GM21737 (cell line): ENCODE results near the gene TNKS1BP1.
"Not testable (repeated sequence)": the region's sequence is repeated elsewhere in the genome, so short reads cannot be mapped to it uniquely, and the experiment has no call there.

Source experiments
- ATAC-seq: cut with Tn5 transposase; IDR thresholded peaks from one replicate; pipeline ENCODE4 v1.9.1; 2021; ENCODE audit warnings: mild to moderate bottlenecking, moderate library complexity; ENCODE audit not compliant: unreplicated experiment

TNKS1BP1 gene

DNA sequence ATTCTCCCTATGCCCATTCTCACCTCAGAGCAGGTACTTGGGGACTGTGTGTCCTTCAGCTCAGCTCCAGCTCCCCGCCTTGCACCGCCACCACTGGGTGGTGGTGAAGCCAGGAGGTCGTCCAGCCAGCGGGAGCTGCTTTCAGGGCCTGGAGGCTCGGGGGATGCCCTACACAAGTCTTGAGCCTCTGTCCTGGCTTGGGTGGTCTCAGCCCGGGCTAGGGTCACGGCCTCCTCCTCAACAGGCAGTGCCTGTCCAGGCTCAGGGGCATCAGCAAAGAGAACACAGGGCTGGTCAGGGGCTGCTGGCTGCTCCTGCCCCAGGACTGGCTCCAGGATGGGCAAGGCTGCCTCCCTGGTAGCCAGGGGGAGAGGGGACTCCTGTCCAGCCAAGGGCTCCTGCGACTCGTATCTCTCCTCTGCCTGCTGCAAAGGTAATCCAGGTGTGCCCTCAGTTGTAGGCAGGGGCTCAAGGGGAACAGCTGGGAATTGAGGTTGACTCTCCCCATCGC lies 12.2 kb downstream of the TNKS1BP1 start:
- no peak for ATAC-seq

DNA sequence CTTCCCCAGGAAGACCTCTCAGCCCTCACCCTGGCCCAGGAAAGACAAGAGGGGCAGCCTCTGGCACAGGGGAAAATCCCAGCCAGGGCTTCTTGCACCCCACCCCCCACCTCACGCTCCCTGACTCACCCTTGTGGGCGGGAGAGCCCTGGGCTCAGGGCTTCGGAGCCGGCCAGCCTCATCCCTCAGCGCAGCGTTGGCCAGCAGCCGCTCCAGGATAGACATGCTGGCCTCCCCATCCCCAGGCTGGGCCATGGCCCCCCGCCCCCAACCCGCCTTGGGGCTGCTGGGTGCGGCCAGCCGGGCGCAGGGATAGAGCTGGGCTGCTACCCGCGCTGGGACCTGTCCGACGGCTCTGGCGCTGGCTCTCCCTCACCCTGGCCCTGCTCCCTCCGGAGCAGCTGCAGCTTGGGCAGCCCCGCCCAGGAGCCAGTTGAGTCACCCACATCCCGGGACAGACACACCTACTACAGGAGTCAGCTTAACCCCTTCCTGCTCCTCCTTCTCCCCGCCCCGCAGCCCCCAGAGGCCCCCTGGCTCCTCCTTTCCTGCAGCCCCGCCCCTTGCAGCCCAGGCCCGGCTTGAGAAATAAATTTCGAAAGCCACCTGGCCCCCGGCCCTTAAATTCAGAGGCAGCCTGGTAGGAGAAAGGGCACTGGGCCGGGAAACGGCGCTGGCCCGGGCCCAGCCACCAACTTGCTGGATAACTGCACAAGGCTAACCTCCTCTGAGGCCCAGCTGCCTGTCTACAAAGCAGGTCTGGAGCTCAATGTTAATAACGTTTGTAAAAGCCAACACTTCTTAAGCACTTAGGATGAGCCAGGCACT lies 13.4 kb downstream of the TNKS1BP1 start:
- ATAC-seq = peak; percentile 98

DNA sequence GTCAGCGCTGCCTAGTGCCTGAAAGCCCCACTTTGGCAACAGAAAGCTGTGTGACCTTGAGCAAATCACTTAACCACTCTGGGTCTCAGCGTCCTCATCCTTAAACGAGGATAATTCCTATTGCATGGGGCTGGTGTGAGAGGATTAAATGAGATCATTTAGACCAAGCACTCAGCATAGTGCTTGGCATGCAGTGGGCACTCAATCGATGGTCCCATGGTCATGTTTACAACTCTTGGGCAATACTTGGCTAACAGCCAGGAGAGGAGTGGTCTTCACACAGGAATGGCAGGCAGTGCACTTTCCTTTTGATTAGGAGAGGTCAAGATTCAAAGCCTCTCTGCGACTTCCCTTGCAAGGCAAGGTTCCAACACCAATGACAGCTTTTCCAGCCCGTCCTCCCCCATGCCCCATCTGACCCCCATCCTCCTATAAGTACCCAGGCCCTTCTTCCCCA lies 14.1 kb downstream of the TNKS1BP1 start:
- ATAC-seq = no peak

DNA sequence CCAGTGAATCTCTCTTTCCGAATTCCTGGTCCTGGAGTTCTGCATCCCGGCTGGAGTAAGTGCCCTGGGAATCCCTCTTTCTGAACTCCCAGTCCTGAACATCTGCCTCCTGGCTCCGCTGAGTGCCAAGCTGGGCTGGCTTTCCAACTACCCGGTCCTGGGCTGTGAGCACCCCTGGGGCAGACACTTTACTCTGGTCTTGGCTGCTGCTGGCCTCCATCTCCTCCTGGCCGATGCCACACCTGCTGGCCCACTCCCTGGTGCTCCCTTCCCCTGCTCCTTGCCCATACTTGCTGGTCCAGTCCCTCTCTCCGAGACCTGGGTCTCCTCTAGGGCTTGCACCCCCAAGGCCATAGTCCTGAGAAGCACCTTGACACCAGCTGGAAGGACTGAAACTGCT lies 14.7 kb downstream of the TNKS1BP1 start:
- ATAC-seq = no peak

DNA sequence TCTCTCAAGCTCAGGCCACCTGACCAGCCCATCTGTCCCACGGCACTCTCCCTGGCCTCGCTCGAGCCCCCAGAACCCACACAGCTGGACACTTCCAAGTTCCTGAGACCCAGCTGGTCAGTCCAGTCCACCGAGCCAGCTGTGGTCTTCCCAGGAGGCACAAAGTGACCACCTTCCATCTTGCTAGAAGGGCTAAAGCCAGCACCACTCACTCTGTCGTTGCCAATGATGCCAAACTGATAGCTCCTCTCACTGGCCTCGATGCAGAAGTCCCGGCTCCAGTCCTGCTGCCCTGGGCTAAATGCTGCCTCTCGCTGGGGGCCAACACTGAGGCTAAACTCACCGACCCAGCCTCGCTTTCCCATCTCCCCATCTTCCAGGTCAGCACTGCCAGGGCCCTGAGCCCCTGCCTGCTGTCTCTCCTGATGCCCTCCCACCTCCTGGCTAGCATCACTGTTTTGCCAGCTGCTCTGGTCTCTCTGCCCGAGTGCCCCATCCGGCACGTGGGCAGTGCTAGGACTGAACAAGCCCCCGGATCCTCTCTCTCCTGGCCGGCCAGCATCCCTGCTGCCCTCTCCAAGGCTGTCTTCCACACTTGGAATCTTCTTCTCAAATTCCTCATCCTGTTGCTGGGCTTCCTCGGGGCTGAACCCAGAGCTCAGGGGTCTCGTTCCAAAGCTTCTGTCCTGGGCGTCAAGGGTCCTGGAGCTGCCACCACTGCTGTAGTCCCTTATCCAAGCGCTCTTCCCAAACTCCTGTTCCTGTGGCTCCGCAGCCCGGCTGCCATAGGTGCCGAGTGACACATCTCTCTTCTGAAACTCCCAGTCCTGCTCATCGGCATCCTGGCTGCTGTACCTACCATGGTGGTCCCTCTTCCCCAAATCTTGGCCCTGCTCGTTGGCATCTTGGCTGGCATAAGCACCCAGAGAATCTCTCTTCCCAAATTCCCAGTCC lies 15.4 kb downstream of the TNKS1BP1 start:
- ATAC-seq = no peak

DNA sequence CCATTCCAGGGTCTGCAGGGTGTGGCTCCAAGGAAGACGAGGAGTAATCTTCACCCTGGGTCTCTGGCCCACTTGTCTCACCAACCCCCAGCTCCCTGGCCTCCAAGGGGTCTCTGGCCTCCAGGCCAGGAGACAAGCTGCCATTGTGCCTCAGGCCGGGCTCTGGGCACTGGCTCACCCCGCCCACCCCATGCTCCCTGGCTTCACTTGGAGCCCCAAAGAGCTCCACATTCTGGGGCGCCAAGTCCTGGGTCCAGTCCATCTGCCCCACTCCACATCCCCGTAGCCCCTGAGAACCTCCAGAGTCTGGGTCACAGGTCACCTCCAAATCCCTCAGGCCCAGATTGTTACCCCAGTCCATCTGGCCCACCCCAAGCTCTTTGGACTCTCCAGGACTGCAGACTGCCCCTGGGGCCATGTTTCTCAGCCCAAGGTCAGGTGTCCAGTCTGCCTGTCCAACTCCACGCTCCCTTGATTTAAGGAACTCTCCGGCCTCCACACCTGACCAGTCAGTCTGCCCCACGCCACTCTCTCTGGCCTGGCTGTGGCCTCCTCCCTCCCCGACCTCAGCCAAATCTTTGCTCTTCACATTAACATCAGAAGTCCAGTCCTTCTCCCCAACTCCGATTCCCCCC lies 16.2 kb downstream of the TNKS1BP1 start:
- ATAC-seq = no peak

DNA sequence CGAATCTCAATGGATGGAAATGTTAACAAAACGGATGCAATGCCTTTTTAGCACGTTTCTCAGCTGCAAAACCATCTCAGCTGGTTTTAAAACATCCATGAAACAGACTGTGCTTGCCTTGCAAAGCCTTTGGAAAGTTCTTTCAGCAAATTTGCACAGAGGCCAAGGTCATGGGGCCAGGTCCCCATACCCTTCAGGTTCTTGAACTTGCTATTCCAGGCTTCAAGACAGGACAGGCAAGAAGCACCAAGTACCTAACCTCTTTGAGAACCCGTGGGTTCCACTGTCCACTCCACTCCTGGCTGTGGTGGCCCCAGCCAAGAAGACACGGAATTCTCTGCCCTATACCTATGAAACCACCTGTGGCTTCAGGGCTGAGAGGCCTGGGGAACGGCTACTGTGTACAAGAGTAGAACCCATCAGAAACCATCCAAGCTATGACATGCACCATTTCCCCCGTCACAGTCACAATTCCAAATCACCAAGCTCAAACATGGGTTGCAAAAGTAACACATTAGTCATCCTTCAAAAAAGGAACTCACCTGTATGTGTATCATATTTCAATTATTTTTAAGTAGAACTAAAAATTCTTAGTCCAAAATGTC lies 17.0 kb downstream of the TNKS1BP1 start:
- ATAC-seq = no peak

DNA sequence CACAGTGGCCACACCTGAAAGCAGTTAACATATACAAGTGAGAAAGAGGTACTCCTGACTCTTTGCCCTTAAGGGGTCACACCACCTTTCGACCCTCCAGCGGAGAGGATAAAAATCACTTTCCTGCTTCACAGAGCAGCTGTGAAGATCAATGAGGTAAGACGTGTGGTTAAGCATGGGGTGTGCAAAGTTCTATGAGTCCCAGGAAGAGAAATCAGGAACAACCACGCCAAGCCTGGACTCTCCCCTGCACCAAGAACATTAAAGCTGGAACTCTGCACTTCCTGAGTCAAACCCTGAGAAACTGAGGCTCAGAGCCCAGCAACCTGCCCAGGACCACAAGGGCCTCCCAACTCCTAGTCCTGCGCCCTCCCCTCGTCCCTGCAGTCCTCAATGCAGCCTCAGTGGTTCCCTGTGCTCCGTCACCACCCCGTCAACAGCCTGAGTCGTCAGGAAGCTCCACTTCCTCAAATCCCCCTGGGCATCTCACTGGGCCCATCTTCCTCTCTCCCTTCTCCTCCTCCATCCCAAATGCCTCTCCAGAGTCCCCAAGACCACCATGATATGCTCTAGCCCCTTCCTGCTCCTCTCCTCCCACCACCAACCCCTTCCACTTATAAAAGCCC lies 17.7 kb downstream of the TNKS1BP1 start:
- ATAC-seq = no peak

DNA sequence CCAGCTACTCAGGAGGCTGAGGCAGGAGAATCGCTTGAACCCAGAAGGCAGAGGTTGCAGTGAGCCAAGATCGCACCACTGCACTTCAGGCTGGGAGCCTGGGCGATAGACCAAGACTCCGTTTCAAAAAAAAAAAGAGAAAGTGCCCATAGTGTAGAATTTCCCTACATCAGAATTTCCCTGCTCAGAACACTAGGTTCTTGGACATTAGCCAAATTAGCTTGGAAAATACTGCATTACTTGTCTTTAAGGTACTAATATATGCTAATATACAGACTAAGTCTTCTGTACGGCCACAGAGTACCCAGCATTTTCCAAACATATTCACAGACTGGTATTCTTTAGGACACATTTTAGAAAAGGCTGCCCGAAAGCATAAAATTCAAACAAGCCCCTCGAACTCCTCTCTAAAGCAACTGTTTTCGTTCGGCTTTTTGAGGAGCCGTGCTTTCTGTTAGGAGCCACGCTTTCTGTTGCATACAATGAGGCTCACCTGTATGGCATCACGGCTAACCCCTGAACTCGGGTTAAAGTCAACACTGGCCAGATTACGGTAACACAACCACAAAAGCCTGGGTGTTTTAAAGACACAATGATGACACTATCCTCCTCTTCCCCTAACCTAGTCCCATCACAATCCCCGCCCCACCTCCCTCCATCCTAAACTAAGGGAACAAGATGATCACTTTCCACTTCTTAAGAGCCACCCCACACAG lies 18.4 kb downstream of the TNKS1BP1 start:
- ATAC-seq = no peak

DNA sequence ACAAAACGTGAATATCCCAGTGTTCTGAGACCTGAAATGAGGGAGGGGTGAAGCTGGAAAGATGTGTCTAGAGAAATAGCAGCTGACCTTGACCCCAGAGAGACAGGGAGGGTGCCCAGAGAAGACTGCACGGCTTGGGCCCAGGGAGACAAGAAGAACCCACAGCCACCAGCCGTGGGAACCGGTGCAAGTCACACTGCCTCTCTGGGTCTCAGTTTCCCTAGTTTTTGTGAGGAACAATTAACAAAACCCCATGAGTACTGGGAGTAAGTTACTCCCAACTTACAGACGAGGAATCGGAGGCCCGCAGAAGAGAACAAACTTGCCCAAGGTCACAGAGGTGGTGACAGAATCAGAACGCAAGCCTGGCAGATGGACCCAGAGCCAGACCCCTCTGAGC lies 19.2 kb downstream of the TNKS1BP1 start:
- ATAC-seq = no peak

DNA sequence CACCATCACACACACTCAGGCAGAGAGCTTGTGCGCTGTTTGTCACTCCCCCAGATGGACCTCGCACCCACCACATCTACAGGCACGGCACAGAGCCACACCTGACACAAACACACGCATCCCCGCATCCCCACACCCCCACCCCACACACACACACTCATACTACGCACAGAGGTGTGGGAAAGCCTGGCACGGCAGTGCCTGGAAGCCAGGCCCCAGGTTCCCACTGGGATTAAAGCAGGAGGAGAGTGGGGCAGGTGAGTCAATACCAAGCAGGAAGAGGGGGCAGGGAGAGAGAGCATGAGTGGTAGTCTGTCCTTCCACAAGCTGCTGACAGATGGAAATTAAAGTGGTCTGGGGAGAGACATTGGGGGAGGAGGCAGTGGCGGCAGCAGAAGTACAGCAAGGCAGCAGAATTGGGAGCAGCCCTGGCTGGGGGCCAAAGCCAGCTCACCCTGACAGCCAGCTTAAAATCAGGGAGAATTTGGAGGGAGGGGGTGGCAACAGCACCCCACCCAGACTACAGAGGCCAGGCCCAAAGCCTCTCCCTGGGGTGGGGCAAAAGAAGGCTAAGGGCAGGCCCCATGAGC lies 20.7 kb downstream of the TNKS1BP1 start:
- no peak for ATAC-seq

DNA sequence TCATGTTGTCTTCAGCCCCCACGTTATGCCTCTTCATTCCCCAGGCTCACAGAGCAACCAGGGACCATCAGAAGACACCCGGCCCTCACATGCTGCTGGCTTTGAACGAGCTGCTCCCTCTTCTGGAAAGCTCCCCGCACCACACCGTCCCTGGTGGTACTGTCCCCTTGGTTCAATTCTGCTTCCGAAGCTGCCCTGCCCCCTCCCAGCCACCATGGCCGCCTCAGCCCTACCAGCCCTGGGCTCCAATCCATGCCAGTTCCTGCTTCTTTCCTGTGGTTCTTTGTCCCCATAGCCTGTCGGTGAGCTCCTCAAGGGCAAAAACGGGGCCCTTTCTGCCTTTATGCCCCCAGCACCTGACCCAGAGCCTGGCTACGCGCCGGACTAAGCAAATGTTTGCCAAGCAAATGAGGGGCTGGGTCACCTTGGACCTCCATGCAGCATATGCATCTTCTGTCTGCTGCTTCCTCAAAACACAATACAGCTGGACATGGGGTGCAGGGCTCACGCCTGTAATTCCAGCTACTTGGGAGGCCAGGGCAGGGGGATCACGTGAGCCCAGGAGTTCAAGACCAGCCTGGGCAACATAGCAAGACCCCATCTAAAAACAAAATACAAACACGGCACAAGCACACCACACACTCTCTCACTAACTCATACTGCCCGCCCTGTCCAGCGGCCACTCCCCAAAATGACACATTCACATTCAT lies 21.3 kb downstream of the TNKS1BP1 start:
- ATAC-seq = no peak

DNA sequence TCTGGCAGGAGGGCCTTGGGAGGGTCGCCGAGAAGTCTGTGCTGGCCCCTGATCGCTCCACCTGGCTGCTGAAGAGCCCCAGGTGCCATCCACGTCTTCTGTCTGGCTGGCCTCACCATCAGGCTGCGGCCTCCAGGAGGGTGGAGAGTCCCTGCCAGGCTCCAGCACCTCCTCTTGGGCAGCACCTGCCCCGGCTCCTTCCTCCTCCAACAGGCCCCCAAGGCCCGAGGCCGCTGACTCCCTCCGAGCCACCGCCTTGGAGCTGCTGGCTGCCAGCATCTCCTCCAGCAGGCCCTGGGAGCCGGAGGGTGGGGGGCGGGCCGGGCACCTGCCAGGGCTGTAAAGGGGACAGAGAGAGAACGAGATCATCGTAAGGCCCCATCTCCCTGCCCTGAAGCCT lies 22.3 kb downstream of the TNKS1BP1 start:
- no peak for ATAC-seq

DNA sequence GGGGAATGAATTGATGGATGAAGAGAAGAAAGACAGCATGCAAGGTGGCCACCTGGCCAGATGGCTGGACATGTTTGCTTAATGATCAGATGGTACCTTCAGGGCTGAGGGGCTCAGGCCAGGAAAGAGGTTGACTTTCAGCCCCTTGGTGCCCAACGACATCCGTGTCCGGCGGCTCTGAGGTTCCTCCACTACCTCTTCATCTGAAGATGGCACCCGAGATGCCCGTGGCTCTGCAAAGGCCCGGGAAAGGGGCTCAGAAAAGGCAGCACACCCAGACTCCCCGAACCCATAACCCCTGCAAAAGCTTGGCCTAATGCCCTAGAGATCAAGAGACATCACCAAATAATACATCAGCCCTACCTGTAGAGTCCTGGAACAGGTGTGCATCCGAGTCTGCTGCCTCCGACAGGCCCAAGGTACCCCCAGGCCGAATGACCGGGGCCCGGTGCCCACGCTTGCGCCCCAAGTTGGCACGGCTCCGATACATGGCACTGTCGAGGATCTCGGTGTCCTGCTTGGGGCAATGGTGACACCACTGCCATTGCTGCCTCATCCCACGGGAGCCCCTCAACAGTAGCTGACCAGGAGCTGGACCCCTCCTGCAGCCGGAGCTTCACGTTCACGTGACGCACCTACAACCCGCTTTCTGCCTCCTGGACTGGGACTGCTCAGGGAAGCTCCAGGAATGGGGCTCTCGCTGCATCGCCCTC lies 22.9 kb downstream of the TNKS1BP1 start:
- ATAC-seq = no peak

DNA sequence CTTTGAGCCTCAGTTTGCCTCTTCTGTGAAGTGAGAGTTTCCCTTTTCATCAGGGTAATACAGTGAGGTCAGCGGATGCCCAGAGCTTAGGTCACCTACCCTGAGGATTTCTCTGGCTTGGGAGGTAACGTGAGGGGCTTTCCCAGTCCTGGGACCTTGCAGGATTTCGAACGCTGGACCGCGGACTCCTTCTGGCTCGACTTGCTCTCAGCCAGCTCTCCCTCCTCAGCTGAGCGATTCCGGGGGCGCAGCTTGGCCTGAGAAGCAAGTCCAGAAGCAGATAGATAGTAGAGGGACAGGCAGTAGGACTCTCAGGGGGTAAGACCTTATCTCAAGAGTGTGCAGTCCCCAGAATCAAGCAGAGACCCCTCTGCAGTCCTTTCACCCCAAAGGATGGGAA lies 24.0 kb downstream of the TNKS1BP1 start:
- ATAC-seq = no peak

DNA sequence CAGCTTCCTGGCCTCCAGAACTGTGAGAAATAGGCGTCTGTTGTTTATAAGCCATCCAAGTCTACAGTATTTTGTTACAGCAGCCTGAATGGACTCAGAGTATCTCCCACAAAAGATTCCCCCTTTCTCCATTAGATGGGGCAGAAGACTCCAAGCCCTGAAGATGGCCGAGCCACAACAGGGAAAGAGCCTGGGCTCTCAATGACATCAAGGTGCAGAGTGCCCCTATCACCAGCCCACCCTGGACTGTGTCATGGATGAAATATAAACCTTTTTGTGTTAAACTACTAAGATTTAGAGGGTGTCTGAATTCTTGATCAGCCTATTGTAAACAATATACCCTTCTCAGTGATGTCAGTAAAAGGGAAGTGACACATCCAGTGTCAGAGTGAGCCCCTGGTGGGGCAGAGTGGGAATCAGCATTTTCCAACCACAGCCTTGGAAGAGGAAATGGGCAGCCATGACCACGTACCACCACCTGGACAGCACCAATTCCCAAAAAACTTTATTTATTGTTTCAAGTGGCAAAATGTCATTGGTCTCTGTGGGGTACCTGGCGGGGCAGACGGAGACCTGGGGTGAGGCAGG lies 25.5 kb downstream of the TNKS1BP1 start:
- ATAC-seq = no peak

DNA sequence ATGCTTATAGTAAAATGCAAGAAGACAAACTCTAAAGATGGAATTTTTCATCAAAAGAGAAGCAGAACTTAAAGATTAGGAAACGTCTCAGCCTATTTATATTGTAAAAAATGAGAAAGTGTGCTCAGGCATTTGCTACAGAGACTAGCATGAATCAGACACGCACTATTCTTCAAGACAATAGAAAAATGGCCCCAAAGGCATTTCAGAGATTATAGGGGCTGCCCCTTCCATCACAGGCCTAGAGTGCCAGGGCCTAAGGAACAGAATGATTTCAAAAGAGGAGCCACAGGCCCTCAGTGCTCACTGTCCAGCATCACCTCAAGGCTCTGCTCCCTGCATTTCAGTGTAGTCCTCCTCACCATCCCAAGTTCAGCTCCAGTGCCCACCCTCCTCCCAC lies 27.5 kb downstream of the TNKS1BP1 start:
- ATAC-seq = no peak

DNA sequence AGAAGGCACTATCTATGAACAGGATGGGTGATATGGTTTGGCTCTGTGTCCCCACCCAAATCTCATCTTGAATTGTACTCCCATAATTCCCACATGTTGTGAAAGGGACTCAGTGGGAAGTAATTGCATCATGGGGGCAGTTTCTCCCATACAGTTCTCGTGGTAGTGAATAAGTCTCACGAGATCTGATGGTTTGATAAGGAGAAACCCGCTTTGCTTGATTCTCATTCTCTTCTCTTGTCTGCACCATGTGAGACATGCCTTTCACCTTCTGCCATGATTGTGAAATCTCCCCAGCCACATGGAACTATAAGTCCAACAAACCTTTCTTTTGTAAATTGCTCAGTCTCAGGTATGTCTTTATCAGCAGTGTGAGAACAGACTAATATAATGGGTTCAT lies 28.5 kb downstream of the TNKS1BP1 start:
- ATAC-seq = not testable (repeated sequence)
